Heart left ventricle (tissue), 13 donors: ENCODE results near the gene KIF5B.

Experiments
- CTCF ChIP-seq, 12 donors: fragments of 200-600 bp; sonication (generic) in 4 of 12; IDR thresholded peaks; one replicate each; pipeline versions ENCODE4 v1.5.0 to v1.8.0; 2018 to 2022; ENCODE audit warnings: antibody characterized with exemption in 12 of 12, mild to moderate bottlenecking in 5 of 12
- POLR2A ChIP-seq, 2 donors: fragments of 450-650 bp; IDR thresholded peaks; one replicate each; pipeline ENCODE4 v1.6.1; 2017; ENCODE audit warnings: antibody characterized with exemption in 2 of 2, mild to moderate bottlenecking in 2 of 2, moderate library complexity in 2 of 2
- donor health status: ischemic (EF 13 %, LVEDD 7.1; RV severe dilation, severe dysfunction).
- donor health status: DM: no; HTN: yes; CAD: no.
- donor health status: DM: no; HTN: no; CAD: no.
- donor health status: ischemic (EF 25% LVEDD 6.9; RV normal size, moderate dysfunction).
- donor health status: ischemic (EF 25% LVEDD 5.7; RV mildly dilated, moderate dysfunction).
- donor health status: ischemic (EF 35%, LVEDD 5.7; RV mildly dilated, moderate dysfunction).
- donor health status: nonischemic (EF 11% LVEDD 7.7; RV severe dilation, severe dysfunction).
- donor health status: DM: yes; HTN: yes; CAD: no.
- donor health status: PGD.
- donor health status: ischemic (EF 29% LVEDD 5.4; RV normal size, mild dysfunction).
- donor health status: nonischemic (EF 23%, LVEDD 6.1; RV moderate dilation, normal function).

- TF ChIP-seq CTCF (IDR thresholded peaks at IDR 0.05) (no peak), POLR2A (IDR thresholded peaks at IDR 0.05) (no peak)
Measured at GRCh38 chr10:32091046-32091445, 34.8 kb upstream of the KIF5B start.
